ENCODE measurements around the gene PDZD4.

DNA sequence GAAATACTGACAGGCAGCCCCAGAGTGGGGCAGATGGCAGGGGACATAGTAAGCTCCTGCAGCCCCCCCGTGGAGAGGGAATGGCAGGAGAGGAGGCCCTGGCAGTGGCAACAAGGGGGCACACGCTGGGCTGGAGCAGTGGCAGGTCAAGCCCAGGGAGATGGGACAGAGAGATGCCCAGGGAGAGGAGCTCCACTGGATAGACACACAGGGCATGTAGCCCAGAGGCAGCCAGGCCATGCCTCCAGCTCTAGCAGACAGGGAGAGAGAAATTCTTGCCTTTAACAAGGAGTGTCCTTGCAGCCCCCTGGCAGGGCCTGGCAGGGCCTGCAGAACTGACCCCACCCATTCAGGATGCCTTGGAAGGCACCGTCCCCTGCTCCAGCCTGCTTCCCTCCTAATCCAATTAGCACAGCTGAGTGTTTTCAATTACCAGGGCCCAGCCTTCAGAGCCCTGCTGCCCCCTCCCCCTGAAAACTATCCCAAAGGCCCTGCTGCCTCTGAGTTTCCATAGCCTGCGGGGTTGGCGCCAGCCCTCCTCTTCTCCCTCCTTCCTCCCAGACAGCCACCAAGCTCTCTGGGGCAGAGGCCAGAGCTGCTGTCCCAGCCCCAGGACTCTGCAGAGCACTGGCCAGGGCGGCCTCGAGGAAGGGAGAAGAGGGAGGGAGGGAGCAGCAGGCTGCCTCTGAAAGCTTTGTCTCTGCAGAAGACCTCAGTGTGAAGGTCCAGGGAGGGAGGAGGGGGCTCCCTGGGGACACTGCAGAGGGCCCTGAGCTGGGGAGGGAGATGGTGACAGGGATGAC lies 43.1 kb upstream of the PDZD4 start:
- TF ChIP-seq, protein P1, sequence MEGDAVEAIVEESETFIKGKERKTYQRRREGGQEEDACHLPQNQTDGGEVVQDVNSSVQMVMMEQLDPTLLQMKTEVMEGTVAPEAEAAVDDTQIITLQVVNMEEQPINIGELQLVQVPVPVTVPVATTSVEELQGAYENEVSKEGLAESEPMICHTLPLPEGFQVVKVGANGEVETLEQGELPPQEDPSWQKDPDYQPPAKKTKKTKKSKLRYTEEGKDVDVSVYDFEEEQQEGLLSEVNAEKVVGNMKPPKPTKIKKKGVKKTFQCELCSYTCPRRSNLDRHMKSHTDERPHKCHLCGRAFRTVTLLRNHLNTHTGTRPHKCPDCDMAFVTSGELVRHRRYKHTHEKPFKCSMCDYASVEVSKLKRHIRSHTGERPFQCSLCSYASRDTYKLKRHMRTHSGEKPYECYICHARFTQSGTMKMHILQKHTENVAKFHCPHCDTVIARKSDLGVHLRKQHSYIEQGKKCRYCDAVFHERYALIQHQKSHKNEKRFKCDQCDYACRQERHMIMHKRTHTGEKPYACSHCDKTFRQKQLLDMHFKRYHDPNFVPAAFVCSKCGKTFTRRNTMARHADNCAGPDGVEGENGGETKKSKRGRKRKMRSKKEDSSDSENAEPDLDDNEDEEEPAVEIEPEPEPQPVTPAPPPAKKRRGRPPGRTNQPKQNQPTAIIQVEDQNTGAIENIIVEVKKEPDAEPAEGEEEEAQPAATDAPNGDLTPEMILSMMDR (IDR thresholded peaks at IDR 0.05; ENCODE audit: low read depth, low read length): no peak
- TF ChIP-seq EZH2phosphoT487 (IDR thresholded peaks at IDR 0.05; ENCODE audit: low read depth): no peak
